ENCODE measurements around the gene CAMTA1.

DNA sequence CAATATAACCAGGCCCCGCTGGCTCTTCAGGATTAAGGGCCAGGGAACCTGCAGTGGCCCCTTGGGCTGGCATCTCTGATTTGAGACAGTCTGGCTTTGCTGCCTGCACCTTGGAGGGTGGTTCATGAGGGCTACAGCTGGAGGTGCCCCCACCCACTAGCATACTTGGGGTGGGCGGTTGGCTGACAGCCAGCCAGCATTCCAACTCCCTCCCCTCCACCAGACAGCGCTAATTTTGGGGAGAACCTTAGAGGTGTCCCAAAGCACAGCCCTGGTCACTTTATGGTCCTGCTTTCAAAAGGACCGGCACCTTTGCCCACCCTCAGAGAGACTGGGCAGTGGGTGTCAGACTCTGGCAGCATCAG, 805.2 kb downstream of the CAMTA1 start:
- TF ChIP-seq EZH2phosphoT487 (conservative IDR thresholded peaks at IDR 0.05; ENCODE audit: low read length) = no peak
- TF ChIP-seq, protein P1, sequence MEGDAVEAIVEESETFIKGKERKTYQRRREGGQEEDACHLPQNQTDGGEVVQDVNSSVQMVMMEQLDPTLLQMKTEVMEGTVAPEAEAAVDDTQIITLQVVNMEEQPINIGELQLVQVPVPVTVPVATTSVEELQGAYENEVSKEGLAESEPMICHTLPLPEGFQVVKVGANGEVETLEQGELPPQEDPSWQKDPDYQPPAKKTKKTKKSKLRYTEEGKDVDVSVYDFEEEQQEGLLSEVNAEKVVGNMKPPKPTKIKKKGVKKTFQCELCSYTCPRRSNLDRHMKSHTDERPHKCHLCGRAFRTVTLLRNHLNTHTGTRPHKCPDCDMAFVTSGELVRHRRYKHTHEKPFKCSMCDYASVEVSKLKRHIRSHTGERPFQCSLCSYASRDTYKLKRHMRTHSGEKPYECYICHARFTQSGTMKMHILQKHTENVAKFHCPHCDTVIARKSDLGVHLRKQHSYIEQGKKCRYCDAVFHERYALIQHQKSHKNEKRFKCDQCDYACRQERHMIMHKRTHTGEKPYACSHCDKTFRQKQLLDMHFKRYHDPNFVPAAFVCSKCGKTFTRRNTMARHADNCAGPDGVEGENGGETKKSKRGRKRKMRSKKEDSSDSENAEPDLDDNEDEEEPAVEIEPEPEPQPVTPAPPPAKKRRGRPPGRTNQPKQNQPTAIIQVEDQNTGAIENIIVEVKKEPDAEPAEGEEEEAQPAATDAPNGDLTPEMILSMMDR (IDR thresholded peaks at IDR 0.05; ENCODE audit: insufficient read depth, low read length, poor library complexity, severe bottlenecking) = no peak

Measured in SU-DHL-6 (cell line).